ENCODE data around the gene HCRTR1. TPM values are rescaled to one million over a fixed set of nuclear protein-coding genes. Genes with fewer than 3 reads are reported as not detected.

The HCRTR1 gene
- polyA plus RNA-seq, 1 experiment, result not detected

DNA sequence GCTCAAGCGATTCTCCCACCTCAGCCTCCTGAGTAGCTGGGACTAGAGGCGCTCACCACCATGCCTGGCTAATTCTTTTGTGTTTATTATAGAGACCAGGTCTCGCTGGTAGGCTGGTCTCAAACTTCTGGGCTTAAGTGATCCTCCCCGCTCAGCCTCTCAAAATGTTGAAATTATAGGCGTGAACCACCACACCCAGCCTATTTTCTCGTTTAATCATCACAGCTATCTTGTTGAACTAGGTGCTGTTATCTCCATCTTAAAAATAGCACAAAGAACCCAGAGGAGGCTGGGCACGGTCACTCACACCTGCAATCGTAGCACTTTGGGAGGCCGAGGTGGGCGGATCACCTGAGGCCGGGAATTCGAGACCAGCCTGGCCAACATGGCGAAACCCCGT, 58.3 kb downstream of the HCRTR1 start:
- no peak overlapping the region for H3K27ac ChIP-seq (ENCODE audit: low read depth, low read length)
- H3K4me3 ChIP-seq (ENCODE audit: low read depth, low read length), result no peak overlapping the region
- CTCF ChIA-PET, result interaction anchor here (0.9 kb wide), 1 partner anchor 14 kb away, joined by 3 read pairs; no protein-coding TSS in a partner anchor
- no peaks in the 10 kb centered on the region; the same call in 1 of the 2 replicates for H3K9me3 ChIP-seq (ENCODE audit: control insufficient read depth, insufficient read depth, low read length)
- POLR2A ChIA-PET, result no interaction called here
- DNase-seq (ENCODE audit: low read depth, low spot score), result no peak
- no peaks in the 10 kb centered on the region for H3K27me3 ChIP-seq (ENCODE audit: control insufficient read depth, insufficient read depth, low read length)
- TF ChIP-seq, protein P1, sequence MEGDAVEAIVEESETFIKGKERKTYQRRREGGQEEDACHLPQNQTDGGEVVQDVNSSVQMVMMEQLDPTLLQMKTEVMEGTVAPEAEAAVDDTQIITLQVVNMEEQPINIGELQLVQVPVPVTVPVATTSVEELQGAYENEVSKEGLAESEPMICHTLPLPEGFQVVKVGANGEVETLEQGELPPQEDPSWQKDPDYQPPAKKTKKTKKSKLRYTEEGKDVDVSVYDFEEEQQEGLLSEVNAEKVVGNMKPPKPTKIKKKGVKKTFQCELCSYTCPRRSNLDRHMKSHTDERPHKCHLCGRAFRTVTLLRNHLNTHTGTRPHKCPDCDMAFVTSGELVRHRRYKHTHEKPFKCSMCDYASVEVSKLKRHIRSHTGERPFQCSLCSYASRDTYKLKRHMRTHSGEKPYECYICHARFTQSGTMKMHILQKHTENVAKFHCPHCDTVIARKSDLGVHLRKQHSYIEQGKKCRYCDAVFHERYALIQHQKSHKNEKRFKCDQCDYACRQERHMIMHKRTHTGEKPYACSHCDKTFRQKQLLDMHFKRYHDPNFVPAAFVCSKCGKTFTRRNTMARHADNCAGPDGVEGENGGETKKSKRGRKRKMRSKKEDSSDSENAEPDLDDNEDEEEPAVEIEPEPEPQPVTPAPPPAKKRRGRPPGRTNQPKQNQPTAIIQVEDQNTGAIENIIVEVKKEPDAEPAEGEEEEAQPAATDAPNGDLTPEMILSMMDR (IDR thresholded peaks at IDR 0.05; ENCODE audit: low read depth, low read length), result no peak

Other genes starting within 250 kb of the HCRTR1 start
- 14.5 and 19.8 TPM in 2 replicates for gene FABP3, start 244.6 kb upstream of the HCRTR1 start, polyA plus RNA-seq (2011; rRNA removed)
- 46.0 and 61.3 TPM in 2 replicates for gene SERINC2, start 204.5 kb upstream of the HCRTR1 start, polyA plus RNA-seq (2011; rRNA removed)
- 0.32 and 0.36 TPM in 2 replicates for gene TINAGL1, start 41.2 kb upstream of the HCRTR1 start, polyA plus RNA-seq (2011; rRNA removed)
- gene PEF1, start 27.2 kb downstream of the HCRTR1 start, polyA plus RNA-seq (2011; rRNA removed), result 71.8 and 88.3 TPM in 2 replicates
- gene COL16A1, start 86.3 kb downstream of the HCRTR1 start, polyA plus RNA-seq (2011; rRNA removed), result 35.4 and 39.5 TPM in 2 replicates
- gene ADGRB2, start 146.7 kb downstream of the HCRTR1 start, polyA plus RNA-seq (2011; rRNA removed), result 5.4 and 7.2 TPM in 2 replicates
- 78.8 and 98.5 TPM in 2 replicates for gene SPOCD1, start 198.3 kb downstream of the HCRTR1 start, polyA plus RNA-seq (2011; rRNA removed)

Measured in AG04450 (cell line).